OCI-LY1 (cell line): ENCODE data around the gene PDZRN3.

Experiments used
- EZH2 ChIP-seq: fragments of 200-600 bp; sonication (generic), shearing (Covaris generic); IDR thresholded peaks from 2 replicates; pipeline ENCODE4 v1.8.0; 2017; ENCODE audit warnings: borderline replicate concordance, mixed run types, mild to moderate bottlenecking, antibody characterized with exemption, low read length, moderate library complexity, mixed read lengths
- TF ChIP-seq, protein P1 (sequence below): fragments of 200-600 bp; sonication (generic), shearing (Covaris generic); IDR thresholded peaks from 2 replicates; pipeline ENCODE4 v1.5.1; 2017; ENCODE audit warnings: mild to moderate bottlenecking, antibody characterized with exemption, low read length, moderate library complexity, mixed read lengths

DNA sequence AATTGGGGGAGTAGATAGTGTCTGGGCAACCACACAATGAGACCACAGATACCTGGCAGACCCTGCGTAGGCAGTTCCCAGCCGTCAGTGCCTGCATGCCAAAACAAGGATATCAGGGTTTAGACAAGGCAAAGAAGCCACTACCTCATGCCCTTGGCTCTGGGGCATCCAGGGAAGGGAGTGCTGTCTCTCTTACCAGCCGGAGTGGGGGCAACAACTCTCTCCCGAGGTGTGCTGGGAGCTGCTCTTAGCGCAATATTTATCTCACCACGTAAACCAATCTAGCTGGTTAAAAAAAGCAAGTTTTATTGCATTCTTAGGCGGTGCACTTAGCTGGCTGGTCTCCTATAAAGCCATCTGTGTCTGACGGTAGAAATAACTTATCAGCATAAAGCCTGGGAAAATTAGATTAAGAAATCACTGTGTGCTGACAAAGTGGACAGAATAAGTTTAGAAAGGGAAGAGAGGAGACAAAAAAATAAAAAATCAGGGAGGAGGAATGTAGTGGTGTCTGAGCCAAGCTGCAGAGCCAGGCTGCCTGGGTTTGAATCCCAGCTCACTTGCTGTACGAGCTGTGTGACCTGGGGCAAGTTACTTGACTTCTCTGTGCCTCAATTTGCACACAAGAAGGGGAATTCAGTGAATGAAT lies 273.2 kb downstream of the PDZRN3 start:
- TF ChIP-seq, protein P1, sequence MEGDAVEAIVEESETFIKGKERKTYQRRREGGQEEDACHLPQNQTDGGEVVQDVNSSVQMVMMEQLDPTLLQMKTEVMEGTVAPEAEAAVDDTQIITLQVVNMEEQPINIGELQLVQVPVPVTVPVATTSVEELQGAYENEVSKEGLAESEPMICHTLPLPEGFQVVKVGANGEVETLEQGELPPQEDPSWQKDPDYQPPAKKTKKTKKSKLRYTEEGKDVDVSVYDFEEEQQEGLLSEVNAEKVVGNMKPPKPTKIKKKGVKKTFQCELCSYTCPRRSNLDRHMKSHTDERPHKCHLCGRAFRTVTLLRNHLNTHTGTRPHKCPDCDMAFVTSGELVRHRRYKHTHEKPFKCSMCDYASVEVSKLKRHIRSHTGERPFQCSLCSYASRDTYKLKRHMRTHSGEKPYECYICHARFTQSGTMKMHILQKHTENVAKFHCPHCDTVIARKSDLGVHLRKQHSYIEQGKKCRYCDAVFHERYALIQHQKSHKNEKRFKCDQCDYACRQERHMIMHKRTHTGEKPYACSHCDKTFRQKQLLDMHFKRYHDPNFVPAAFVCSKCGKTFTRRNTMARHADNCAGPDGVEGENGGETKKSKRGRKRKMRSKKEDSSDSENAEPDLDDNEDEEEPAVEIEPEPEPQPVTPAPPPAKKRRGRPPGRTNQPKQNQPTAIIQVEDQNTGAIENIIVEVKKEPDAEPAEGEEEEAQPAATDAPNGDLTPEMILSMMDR = no peak
- TF ChIP-seq EZH2 = no peak
